Measurements from ENCODE around the gene ZNF417. TPM values are rescaled to one million over a fixed set of nuclear protein-coding genes. Genes with fewer than 3 reads are reported as not detected.

The ZNF417 gene
- total and polyA plus RNA-seq, 2 of the 4 experiments (the other 2 are of a cell fraction), result 4.0 to 23.1 TPM

- H4K8ac ChIP-seq (ENCODE audit: low read depth in 2 of 2, low read length in 2 of 2), result no peak overlapping the region
- no peak overlapping the region for H2BK20ac ChIP-seq (ENCODE audit: low read depth, low read length)
- no peak overlapping the region for H3K27ac ChIP-seq (ENCODE audit: insufficient read depth, low read length)
- H3K9me1 ChIP-seq (ENCODE audit: insufficient read depth, low read length), result no peaks in the 10 kb centered on the region
- H3K14ac ChIP-seq (replicated peaks; ENCODE audit: low read depth, low read length), result no peak overlapping the region
- H3K36me3 ChIP-seq (ENCODE audit: control insufficient read depth, insufficient read depth, low read length), result no peaks in the 10 kb centered on the region; the same call in 1 of the 2 replicates
- no peak overlapping the region for H4K5ac ChIP-seq (ENCODE audit: low read depth, low read length)
- no peak overlapping the region for H2AK5ac ChIP-seq (ENCODE audit: low read depth, low read length)
- H3K27me3 ChIP-seq (ENCODE audit: control insufficient read depth, insufficient read depth, low read length), result no peaks in the 10 kb centered on the region
- no peak overlapping the region for H2BK120ac ChIP-seq (ENCODE audit: low read depth, low read length)
- intact Hi-C loops (cut with micrococcal nuclease), result no loop called here
- H3K18ac ChIP-seq (ENCODE audit: low read depth, low read length), result no peak overlapping the region
- no peak overlapping the region for H3K9ac ChIP-seq (ENCODE audit: low read depth, low read length)
- DNase-seq, result no peak
- no peak overlapping the region for H3K56ac ChIP-seq (ENCODE audit: extremely low read depth, insufficient read depth, low read length)
- peaks cover 42% of the 10 kb centered on the region for H3K9me3 ChIP-seq (ENCODE audit: control insufficient read depth, insufficient read depth, low read length)
- no peak overlapping the region for H3K4ac ChIP-seq (ENCODE audit: low read depth, low read length)
- TF ChIP-seq FOS (IDR thresholded peaks at IDR 0.05; ENCODE audit: low read depth, low read length) (no peak), SMC3 (IDR thresholded peaks at IDR 0.05; ENCODE audit: low read depth, low read length) (no peak), USF2 (IDR thresholded peaks at IDR 0.05; ENCODE audit: low read depth, low read length) (no peak), CHD1 (IDR thresholded peaks at IDR 0.05; ENCODE audit: low read depth, low read length) (no peak), MAZ (IDR thresholded peaks at IDR 0.05; ENCODE audit: borderline replicate concordance, low read depth, low read length) (no peak), RFX5 (IDR thresholded peaks at IDR 0.05; ENCODE audit: low read depth, low read length) (no peak), NFE2L2 (IDR thresholded peaks at IDR 0.05; ENCODE audit: low read depth, low read length) (no peak), POLR2A (IDR thresholded peaks at IDR 0.05; ENCODE audit: low read depth, low read length) (no peak), CTCF (conservative IDR thresholded peaks at IDR 0.05; ENCODE audit: low read depth, low read length) (no peak), RCOR1 (IDR thresholded peaks at IDR 0.05; ENCODE audit: insufficient replicate concordance, low read length) (no peak), CEBPB (IDR thresholded peaks at IDR 0.05; ENCODE audit: low read depth, low read length) (no peak), RAD21 (IDR thresholded peaks at IDR 0.05; ENCODE audit: low read length) (no peak), MAFK (IDR thresholded peaks at IDR 0.05; ENCODE audit: low read depth, low read length) (no peak), BHLHE40 (IDR thresholded peaks at IDR 0.05; ENCODE audit: low read depth, low read length) (no peak), MXI1 (IDR thresholded peaks at IDR 0.05; ENCODE audit: borderline replicate concordance, low read depth, low read length) (no peak), ELK1 (IDR thresholded peaks at IDR 0.05; ENCODE audit: borderline replicate concordance, low read depth, low read length) (no peak)
- no peak overlapping the region for H2AFZ ChIP-seq (replicated peaks; ENCODE audit: low read length, poor library complexity)
- H2AK9ac ChIP-seq (replicated peaks; ENCODE audit: low read depth, low read length, poor library complexity), result no peak overlapping the region
- no peak overlapping the region for H2BK15ac ChIP-seq (ENCODE audit: low read depth, low read length)
- H3K23ac ChIP-seq (ENCODE audit: low read depth, low read length), result no peak overlapping the region
- WGBS, 2 experiments (ENCODE audit: extremely low coverage in 2 of 2, insufficient read length in 1 of 2), result no CpG with 5 or more reads among the region's 1 CpG
- ChIA-PET POLR2A (ENCODE audit: unreplicated experiment) (no interaction called here), CTCF (no interaction called here)
- dilution Hi-C loops (cut with HindIII; ENCODE audit: low sequenced_read_pairs, unreplicated experiment), result no loop called here
- H3K79me1 ChIP-seq (ENCODE audit: low read depth in 1 of 2, low read length in 2 of 2), result no peaks in the 10 kb centered on the region
- no TSS peak for BruUV-seq (replicated peaks)
- no peak for ATAC-seq (ENCODE audit: low read depth)
- no peak overlapping the region for H3K4me2 ChIP-seq (ENCODE audit: low read depth, low read length)
- in situ Hi-C loops (cut with MboI; ENCODE audit: low sequenced_read_pairs), result no loop called here
- H4K91ac ChIP-seq (ENCODE audit: insufficient read depth, low read depth, low read length), result no peak overlapping the region
- H3K4me3 ChIP-seq (ENCODE audit: insufficient read depth, low read depth, low read length), result no peak overlapping the region
- no peaks in the 10 kb centered on the region for H4K20me1 ChIP-seq (ENCODE audit: insufficient read depth, low read length)
- H2BK5ac ChIP-seq (ENCODE audit: low read depth, low read length, poor library complexity, severe bottlenecking), result no peak overlapping the region
- H3K4me1 ChIP-seq (ENCODE audit: control insufficient read depth, insufficient read depth, low read length), result no peaks in the 10 kb centered on the region
Measured at GRCh38 chr19:57961785-57962184, 45.4 kb upstream of the ZNF417 start.

All from IMR-90 (cell line).